ENCODE measurements around the gene LRMDA. TPM values are rescaled to one million over a fixed set of nuclear protein-coding genes. Genes with fewer than 3 reads are reported as not detected.

Gene LRMDA
- total RNA-seq, 1 donor from 2014 or later: 7.3 TPM

DNA sequence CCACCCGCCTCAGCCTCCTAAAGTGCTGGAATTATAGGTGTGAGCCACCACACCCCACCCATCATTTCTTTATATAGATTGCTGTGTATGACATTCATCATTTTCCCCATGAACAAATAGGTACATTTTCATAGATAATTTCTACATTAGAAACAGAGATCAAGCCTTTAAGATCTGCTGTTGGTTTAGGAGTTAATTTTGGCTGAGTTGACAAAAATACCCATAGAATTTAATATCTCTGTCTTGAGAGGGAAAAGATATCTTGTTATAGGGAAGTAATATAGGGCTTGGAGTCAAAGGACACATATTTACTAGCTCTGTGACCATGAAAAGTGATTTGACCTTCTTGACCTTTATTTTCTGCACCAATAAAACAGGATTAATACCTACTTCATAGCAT is 51.8 kb downstream of the LRMDA start:
- H3K27ac ChIP-seq (ENCODE audit: low read depth, low read length): no peak overlapping the region
- no peaks in the 10 kb centered on the region for H3K4me1 ChIP-seq (ENCODE audit: control insufficient read depth in 3 of 3, insufficient read depth in 3 of 3, low read length in 3 of 3)
- no peak overlapping the region for H3K9ac ChIP-seq (ENCODE audit: low read depth in 1 of 3, low read length in 3 of 3)
- no peaks in the 10 kb centered on the region for H3K27me3 ChIP-seq (ENCODE audit: control insufficient read depth in 3 of 3, insufficient read depth in 3 of 3, low read length in 3 of 3)
- no peaks in the 10 kb centered on the region for H3K36me3 ChIP-seq (ENCODE audit: control insufficient read depth in 3 of 3, insufficient read depth in 3 of 3, low read length in 3 of 3)
- no peak overlapping the region for H3K4me3 ChIP-seq (ENCODE audit: low read length in 3 of 3)
- peaks cover 0 to 2% (median 0%) of the 10 kb centered on the region in 3 donors for H3K9me3 ChIP-seq (ENCODE audit: control insufficient read depth in 3 of 3, low read length in 3 of 3)

DNA sequence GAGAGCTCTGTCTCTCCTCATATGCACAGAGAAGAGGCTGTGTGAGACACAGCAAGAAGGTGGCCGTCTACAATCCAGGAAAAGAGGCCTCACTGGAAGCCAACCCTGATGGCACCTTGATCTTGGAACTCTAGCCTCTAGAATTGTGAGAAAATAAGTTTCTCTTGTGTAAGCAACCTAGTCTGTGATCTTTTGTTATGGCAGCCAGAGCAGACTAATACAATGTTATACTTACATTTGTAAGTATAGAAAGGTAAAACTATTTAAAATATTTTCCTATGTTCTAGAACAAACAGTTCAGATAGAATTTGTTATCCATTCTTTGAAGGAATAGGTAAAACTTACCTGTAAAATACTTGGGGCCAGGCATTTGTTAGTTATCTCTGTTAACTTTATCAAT is 53.3 kb downstream of the LRMDA start:
- Histone ChIP-seq H3K4me3 (ENCODE audit: low read length in 3 of 3) (no peak overlapping the region), H3K9ac (ENCODE audit: low read depth in 1 of 3, low read length in 3 of 3) (no peak overlapping the region), H3K4me1 (ENCODE audit: control insufficient read depth in 3 of 3, insufficient read depth in 3 of 3, low read length in 3 of 3) (no peaks in the 10 kb centered on the region), H3K9me3 (ENCODE audit: control insufficient read depth in 3 of 3, low read length in 3 of 3) (peaks cover 0 to 2% (median 0%) of the 10 kb centered on the region in 3 donors), H3K36me3 (ENCODE audit: control insufficient read depth in 3 of 3, insufficient read depth in 3 of 3, low read length in 3 of 3) (no peaks in the 10 kb centered on the region), H3K27me3 (ENCODE audit: control insufficient read depth in 3 of 3, insufficient read depth in 3 of 3, low read length in 3 of 3) (no peaks in the 10 kb centered on the region), H3K27ac (ENCODE audit: low read depth, low read length) (no peak overlapping the region)

DNA sequence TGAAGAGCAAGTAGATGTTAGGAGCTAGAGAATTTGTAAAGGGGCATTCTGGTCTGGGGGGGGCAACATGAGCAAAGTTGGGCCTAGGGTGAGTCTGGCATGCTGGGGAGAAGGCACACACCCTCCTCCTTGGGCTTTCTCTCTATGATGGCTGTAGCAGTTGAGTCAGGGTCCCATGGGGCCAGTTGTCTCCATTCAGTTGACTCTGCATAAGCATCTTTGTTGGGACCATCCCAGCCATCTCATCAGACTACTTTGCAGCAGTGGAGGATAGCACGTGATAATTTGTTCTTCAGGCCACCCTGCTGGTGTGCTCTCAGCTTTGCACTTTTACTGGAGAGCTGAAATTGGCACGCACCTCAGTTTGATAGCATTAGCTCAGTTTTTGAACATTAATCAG is 55.2 kb downstream of the LRMDA start:
- Histone ChIP-seq H3K4me1 (ENCODE audit: control insufficient read depth in 3 of 3, insufficient read depth in 3 of 3, low read length in 3 of 3) (no peaks in the 10 kb centered on the region), H3K27me3 (ENCODE audit: control insufficient read depth in 3 of 3, insufficient read depth in 3 of 3, low read length in 3 of 3) (no peaks in the 10 kb centered on the region), H3K9ac (ENCODE audit: low read depth in 1 of 3, low read length in 3 of 3) (no peak overlapping the region), H3K4me3 (ENCODE audit: low read length in 3 of 3) (no peak overlapping the region), H3K27ac (ENCODE audit: low read depth, low read length) (no peak overlapping the region), H3K9me3 (ENCODE audit: control insufficient read depth in 3 of 3, low read length in 3 of 3) (peaks cover 0 to 2% (median 0%) of the 10 kb centered on the region in 3 donors), H3K36me3 (ENCODE audit: control insufficient read depth in 3 of 3, insufficient read depth in 3 of 3, low read length in 3 of 3) (no peaks in the 10 kb centered on the region)

DNA sequence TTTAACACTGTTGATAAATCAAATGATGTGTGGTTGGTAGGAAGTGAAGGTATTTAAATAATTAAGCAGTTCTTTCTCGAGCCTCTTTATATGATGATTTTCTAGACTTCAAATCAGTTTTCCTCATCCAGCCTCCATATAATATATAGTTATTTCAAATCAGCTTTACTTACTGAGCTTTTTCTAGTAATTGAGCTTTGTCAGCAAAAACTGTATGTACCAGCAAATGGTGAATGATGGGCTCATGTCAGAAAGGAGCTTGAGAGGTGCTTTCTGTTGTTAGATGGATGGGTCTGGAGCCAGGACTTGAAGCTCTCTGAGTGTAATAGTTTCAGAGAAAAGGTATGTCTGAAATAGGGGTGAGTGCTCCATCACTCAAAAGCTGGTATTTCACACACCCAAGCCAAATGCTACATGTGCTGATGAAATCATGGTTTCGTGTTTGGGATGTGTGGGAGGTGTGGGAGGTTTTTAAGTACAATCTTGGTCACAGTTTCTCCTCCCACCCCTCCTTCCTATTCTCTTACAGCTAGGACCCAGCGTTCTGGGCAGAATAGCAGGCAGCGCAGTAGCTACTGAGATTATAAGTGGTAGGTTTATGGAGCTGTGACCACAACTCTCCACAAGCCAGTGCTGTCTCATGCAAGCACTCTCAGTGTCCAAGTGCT is 55.8 kb downstream of the LRMDA start:
- Histone ChIP-seq H3K36me3 (ENCODE audit: control insufficient read depth in 3 of 3, insufficient read depth in 3 of 3, low read length in 3 of 3) (no peaks in the 10 kb centered on the region), H3K27ac (ENCODE audit: low read depth, low read length) (no peak overlapping the region), H3K9me3 (ENCODE audit: control insufficient read depth in 3 of 3, low read length in 3 of 3) (no peaks in the 10 kb centered on the region), H3K9ac (ENCODE audit: low read depth in 1 of 3, low read length in 3 of 3) (no peak overlapping the region), H3K4me1 (ENCODE audit: control insufficient read depth in 3 of 3, insufficient read depth in 3 of 3, low read length in 3 of 3) (no peaks in the 10 kb centered on the region), H3K27me3 (ENCODE audit: control insufficient read depth in 3 of 3, insufficient read depth in 3 of 3, low read length in 3 of 3) (no peaks in the 10 kb centered on the region), H3K4me3 (ENCODE audit: low read length in 3 of 3) (no peak overlapping the region)

DNA sequence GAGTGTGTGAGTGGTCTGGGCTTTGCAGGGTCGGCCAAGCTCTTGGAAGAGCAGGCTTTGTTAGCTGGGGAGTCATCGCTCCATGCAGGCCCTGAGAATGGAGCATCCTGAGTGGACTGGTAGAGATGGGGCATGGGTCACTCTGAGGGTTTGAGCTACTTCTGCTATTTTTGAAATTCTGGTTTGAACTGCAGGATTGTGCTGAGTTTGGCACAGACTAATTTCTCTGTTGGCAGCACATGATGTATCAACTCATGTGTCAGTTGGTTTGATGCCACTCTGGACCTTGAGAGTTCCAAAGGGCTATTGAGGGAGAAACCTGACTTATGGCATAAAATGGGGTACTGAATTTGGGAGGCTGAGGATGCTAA is 56.3 kb downstream of the LRMDA start:
- Histone ChIP-seq H3K27me3 (ENCODE audit: control insufficient read depth in 3 of 3, insufficient read depth in 3 of 3, low read length in 3 of 3) (no peaks in the 10 kb centered on the region), H3K9ac (ENCODE audit: low read depth in 1 of 3, low read length in 3 of 3) (no peak overlapping the region), H3K9me3 (ENCODE audit: control insufficient read depth in 3 of 3, low read length in 3 of 3) (no peaks in the 10 kb centered on the region), H3K36me3 (ENCODE audit: control insufficient read depth in 3 of 3, insufficient read depth in 3 of 3, low read length in 3 of 3) (no peaks in the 10 kb centered on the region), H3K4me1 (ENCODE audit: control insufficient read depth in 3 of 3, insufficient read depth in 3 of 3, low read length in 3 of 3) (no peaks in the 10 kb centered on the region), H3K4me3 (ENCODE audit: low read length in 3 of 3) (no peak overlapping the region), H3K27ac (ENCODE audit: low read depth, low read length) (no peak overlapping the region)

GRCh38 chr10:75492173-75492925 is 60.9 kb downstream of the LRMDA start:
- no peak overlapping the region for H3K4me3 ChIP-seq (ENCODE audit: low read length in 3 of 3)
- H3K36me3 ChIP-seq (ENCODE audit: control insufficient read depth in 3 of 3, insufficient read depth in 3 of 3, low read length in 3 of 3): no peaks in the 10 kb centered on the region
- no peaks in the 10 kb centered on the region for H3K27me3 ChIP-seq (ENCODE audit: control insufficient read depth in 3 of 3, insufficient read depth in 3 of 3, low read length in 3 of 3)
- H3K4me1 ChIP-seq (ENCODE audit: control insufficient read depth in 3 of 3, insufficient read depth in 3 of 3, low read length in 3 of 3): no peaks in the 10 kb centered on the region
- H3K9me3 ChIP-seq (ENCODE audit: control insufficient read depth in 3 of 3, low read length in 3 of 3): no peaks in the 10 kb centered on the region
- no peak overlapping the region for H3K9ac ChIP-seq (ENCODE audit: low read depth in 1 of 3, low read length in 3 of 3)
- H3K27ac ChIP-seq (ENCODE audit: low read depth, low read length): no peak overlapping the region

DNA sequence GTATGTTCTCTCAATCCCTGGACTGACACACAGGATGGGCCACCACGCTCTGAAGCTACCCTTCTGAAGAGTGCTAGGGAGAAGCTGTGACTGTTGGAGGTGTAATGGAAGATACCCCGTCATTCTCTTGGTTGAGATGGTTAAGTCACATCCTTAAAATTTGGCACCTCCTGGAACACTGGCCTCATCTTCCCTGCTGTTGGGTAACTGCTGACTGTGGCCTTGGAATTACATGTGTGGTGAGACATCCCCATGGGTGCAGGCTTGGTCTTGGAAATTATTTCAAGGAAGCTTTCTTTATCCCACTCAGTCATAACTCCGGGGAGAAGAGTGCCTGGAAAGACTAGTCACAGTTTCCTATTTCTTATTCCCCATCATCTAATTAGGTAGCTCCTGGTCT is 62.0 kb downstream of the LRMDA start:
- Histone ChIP-seq H3K27me3 (ENCODE audit: control insufficient read depth in 3 of 3, insufficient read depth in 3 of 3, low read length in 3 of 3) (peaks cover 0 to 4% (median 0%) of the 10 kb centered on the region in 3 donors), H3K4me1 (ENCODE audit: control insufficient read depth in 3 of 3, insufficient read depth in 3 of 3, low read length in 3 of 3) (no peaks in the 10 kb centered on the region), H3K9ac (ENCODE audit: low read depth in 1 of 3, low read length in 3 of 3) (no peak overlapping the region), H3K36me3 (ENCODE audit: control insufficient read depth in 3 of 3, insufficient read depth in 3 of 3, low read length in 3 of 3) (no peaks in the 10 kb centered on the region), H3K9me3 (ENCODE audit: control insufficient read depth in 3 of 3, low read length in 3 of 3) (no peaks in the 10 kb centered on the region), H3K27ac (ENCODE audit: low read depth, low read length) (no peak overlapping the region), H3K4me3 (ENCODE audit: low read length in 3 of 3) (no peak overlapping the region)

GRCh38 chr10:75495434-75496190 is 64.2 kb downstream of the LRMDA start:
- peaks cover 0 to 6% (median 4%) of the 10 kb centered on the region in 3 donors for H3K27me3 ChIP-seq (ENCODE audit: control insufficient read depth in 3 of 3, insufficient read depth in 3 of 3, low read length in 3 of 3)
- no peaks in the 10 kb centered on the region for H3K9me3 ChIP-seq (ENCODE audit: control insufficient read depth in 3 of 3, low read length in 3 of 3)
- no peaks in the 10 kb centered on the region for H3K4me1 ChIP-seq (ENCODE audit: control insufficient read depth in 3 of 3, insufficient read depth in 3 of 3, low read length in 3 of 3)
- no peaks in the 10 kb centered on the region for H3K36me3 ChIP-seq (ENCODE audit: control insufficient read depth in 3 of 3, insufficient read depth in 3 of 3, low read length in 3 of 3)
- no peak overlapping the region for H3K27ac ChIP-seq (ENCODE audit: low read depth, low read length)
- no peak overlapping the region for H3K4me3 ChIP-seq (ENCODE audit: low read length in 3 of 3)
- no peak overlapping the region for H3K9ac ChIP-seq (ENCODE audit: low read depth in 1 of 3, low read length in 3 of 3)

GRCh38 chr10:75496191-75496567 is 64.8 kb downstream of the LRMDA start:
- H3K27me3 ChIP-seq (ENCODE audit: control insufficient read depth in 3 of 3, insufficient read depth in 3 of 3, low read length in 3 of 3): peaks cover 0 to 6% (median 4%) of the 10 kb centered on the region in 3 donors
- no peaks in the 10 kb centered on the region for H3K4me1 ChIP-seq (ENCODE audit: control insufficient read depth in 3 of 3, insufficient read depth in 3 of 3, low read length in 3 of 3)
- H3K9me3 ChIP-seq (ENCODE audit: control insufficient read depth in 3 of 3, low read length in 3 of 3): no peaks in the 10 kb centered on the region
- H3K36me3 ChIP-seq (ENCODE audit: control insufficient read depth in 3 of 3, insufficient read depth in 3 of 3, low read length in 3 of 3): no peaks in the 10 kb centered on the region
- no peak overlapping the region for H3K9ac ChIP-seq (ENCODE audit: low read depth in 1 of 3, low read length in 3 of 3)
- H3K27ac ChIP-seq (ENCODE audit: low read depth, low read length): no peak overlapping the region
- H3K4me3 ChIP-seq (ENCODE audit: low read length in 3 of 3): no peak overlapping the region
